Body of pancreas (tissue), 4 donors: Measurements from ENCODE around the gene PLCB1.

Source experiments
- POLR2A ChIP-seq, 3 donors: fragments of 450-650 bp; IDR thresholded peaks; one replicate each; pipeline ENCODE4 v1.6.1; 2016; ENCODE audit warnings: antibody characterized with exemption in 3 of 3, mild to moderate bottlenecking in 2 of 3
- TF ChIP-seq, protein P1 (sequence below), 7 experiments: fragments of 450-650 bp in 4 of 7; fragments of 200-600 bp in 3 of 7; sonication (generic) in 3 of 7; IDR thresholded peaks; one replicate each; pipeline ENCODE4 v1.5.1; 2016 to 2019; ENCODE audit warnings: antibody characterized with exemption in 7 of 7

DNA sequence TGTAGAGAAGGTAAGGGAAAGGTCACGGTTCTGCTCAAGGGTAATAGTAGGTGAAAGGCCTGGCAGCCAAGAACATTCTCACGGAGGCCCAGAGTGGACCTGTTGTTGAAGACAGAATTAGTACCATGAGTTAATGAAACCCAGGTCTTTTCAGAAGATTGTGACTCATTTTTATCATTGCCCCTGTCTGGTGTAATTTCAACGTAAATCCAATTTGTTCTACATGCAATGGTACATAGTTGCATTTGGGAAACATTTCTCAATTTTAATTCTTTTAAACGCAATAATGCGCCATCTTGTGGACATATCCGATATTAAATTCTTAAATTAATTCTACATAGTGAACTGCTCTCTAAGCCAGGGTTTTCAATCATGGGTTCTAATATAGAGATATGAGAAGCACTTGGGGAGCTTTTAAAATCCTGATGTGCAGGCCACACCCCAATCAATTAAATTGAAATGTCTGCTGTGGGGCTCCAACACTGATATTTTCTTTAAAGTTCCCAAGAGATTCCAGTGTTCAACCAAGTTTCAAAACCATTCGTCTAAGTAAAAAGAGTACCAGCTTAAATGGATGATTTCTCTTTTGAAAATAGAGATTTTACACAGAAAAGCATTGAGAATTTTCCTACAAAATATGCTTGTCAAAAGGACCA, 257.4 kb downstream of the PLCB1 start:
- TF ChIP-seq, protein P1, sequence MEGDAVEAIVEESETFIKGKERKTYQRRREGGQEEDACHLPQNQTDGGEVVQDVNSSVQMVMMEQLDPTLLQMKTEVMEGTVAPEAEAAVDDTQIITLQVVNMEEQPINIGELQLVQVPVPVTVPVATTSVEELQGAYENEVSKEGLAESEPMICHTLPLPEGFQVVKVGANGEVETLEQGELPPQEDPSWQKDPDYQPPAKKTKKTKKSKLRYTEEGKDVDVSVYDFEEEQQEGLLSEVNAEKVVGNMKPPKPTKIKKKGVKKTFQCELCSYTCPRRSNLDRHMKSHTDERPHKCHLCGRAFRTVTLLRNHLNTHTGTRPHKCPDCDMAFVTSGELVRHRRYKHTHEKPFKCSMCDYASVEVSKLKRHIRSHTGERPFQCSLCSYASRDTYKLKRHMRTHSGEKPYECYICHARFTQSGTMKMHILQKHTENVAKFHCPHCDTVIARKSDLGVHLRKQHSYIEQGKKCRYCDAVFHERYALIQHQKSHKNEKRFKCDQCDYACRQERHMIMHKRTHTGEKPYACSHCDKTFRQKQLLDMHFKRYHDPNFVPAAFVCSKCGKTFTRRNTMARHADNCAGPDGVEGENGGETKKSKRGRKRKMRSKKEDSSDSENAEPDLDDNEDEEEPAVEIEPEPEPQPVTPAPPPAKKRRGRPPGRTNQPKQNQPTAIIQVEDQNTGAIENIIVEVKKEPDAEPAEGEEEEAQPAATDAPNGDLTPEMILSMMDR (IDR thresholded peaks at IDR 0.05), result peak in 6 of 7 experiments; percentile 39 to 66 (median 56)
- no peak for TF ChIP-seq POLR2A (IDR thresholded peaks at IDR 0.05)
